Gastroesophageal sphincter (tissue), 3 donors: ENCODE results near the gene LRFN2.

Experiments used
- EP300 ChIP-seq: sonication (generic); formaldehyde crosslinking; IDR thresholded peaks from one replicate; pipeline ENCODE4 v1.6.1; 2017; ENCODE audit warnings: antibody characterized with exemption, mild to moderate bottlenecking
- POLR2A ChIP-seq, 2 donors: fragments of 450-650 bp; IDR thresholded peaks; one replicate each; pipeline ENCODE4 v1.6.1; 2017; ENCODE audit warnings: antibody characterized with exemption in 2 of 2, mild to moderate bottlenecking in 2 of 2, moderate library complexity in 1 of 2
- POLR2AphosphoS5 ChIP-seq: sonication (generic); formaldehyde crosslinking; IDR thresholded peaks from one replicate; pipeline ENCODE4 v1.6.1; 2017; ENCODE audit warnings: antibody characterized with exemption
- TF ChIP-seq, protein P1 (sequence below), 4 experiments: fragments of 200-600 bp in 2 of 4; fragments of 450-650 bp in 2 of 4; sonication (generic) in 1 of 4; IDR thresholded peaks; one replicate each; pipeline ENCODE4 v1.5.1; 2017 to 2019; ENCODE audit warnings: antibody characterized with exemption in 4 of 4, mild to moderate bottlenecking in 2 of 4, moderate library complexity in 2 of 4

DNA sequence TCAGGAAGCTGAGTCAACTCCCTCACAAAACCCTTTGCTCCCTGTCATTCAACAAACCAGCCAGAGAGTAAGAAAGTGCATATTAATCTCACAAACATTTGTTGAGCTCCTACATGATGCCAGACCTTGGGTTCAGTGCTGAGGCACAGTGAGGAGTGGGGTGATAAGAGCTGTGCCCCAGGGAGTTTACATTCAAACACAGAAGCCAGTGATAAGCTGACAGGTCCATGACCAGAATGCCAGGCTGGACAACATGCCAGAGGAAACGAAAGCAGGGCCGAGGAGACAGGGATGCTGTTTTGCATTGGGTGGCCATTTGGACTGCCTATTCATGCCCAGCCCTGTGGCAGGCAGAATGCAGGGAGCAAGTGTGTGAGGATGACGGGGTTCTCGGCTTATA lies 76.7 kb downstream of the LRFN2 start:
- TF ChIP-seq POLR2AphosphoS5: no peak
- TF ChIP-seq, protein P1, sequence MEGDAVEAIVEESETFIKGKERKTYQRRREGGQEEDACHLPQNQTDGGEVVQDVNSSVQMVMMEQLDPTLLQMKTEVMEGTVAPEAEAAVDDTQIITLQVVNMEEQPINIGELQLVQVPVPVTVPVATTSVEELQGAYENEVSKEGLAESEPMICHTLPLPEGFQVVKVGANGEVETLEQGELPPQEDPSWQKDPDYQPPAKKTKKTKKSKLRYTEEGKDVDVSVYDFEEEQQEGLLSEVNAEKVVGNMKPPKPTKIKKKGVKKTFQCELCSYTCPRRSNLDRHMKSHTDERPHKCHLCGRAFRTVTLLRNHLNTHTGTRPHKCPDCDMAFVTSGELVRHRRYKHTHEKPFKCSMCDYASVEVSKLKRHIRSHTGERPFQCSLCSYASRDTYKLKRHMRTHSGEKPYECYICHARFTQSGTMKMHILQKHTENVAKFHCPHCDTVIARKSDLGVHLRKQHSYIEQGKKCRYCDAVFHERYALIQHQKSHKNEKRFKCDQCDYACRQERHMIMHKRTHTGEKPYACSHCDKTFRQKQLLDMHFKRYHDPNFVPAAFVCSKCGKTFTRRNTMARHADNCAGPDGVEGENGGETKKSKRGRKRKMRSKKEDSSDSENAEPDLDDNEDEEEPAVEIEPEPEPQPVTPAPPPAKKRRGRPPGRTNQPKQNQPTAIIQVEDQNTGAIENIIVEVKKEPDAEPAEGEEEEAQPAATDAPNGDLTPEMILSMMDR (IDR thresholded peaks at IDR 0.05): no peak
- TF ChIP-seq EP300: no peak
- no peak for TF ChIP-seq POLR2A (IDR thresholded peaks at IDR 0.05)
